NCI-H1092 (cell line): ENCODE results near the gene C1QBP.
A peak's percentile ranks its signal among the peaks of the same experiment; 100 is the strongest.
"Not testable (repeated sequence)": the region's sequence is repeated elsewhere in the genome, so short reads cannot be mapped to it uniquely, and the experiment has no call there.

ENCODE experiments used
- DNase-seq: peaks from one replicate; lab custom pipeline; 2025; lab: John Stamatoyannopoulos, UW

The C1QBP gene

GRCh38 chr17:5431949-5432556 is 6.9 kb downstream of the C1QBP start:
- DNase-seq: no peak

- DNase-seq: not testable (repeated sequence)
Observed at GRCh38 chr17:5431234-5431633, 7.7 kb downstream of the C1QBP start.

- no peak for DNase-seq
Observed at GRCh38 chr17:5430413-5430999, 8.4 kb downstream of the C1QBP start.

- DNase-seq: no peak
Observed at GRCh38 chr17:5429191-5429887, 9.6 kb downstream of the C1QBP start.

- no peak for DNase-seq
Observed at GRCh38 chr17:5425826-5426225, 13.1 kb downstream of the C1QBP start.

- no peak for DNase-seq
Observed at GRCh38 chr17:5424909-5425308, 14.0 kb downstream of the C1QBP start.

- DNase-seq: no peak
Observed at GRCh38 chr17:5422505-5422904, 16.4 kb downstream of the C1QBP start.

- DNase-seq: peak; percentile 84
Observed at GRCh38 chr17:5419959-5420653, 18.8 kb downstream of the C1QBP start, which contains the start of gene RPAIN. Gene RPAIN (plus strand): TSS chr17:5420182. CDS start chr17:5420211, 29 bp downstream.

GRCh38 chr17:5419356-5419958 is 19.5 kb downstream of the C1QBP start, which contains the start of gene NUP88:
Gene NUP88 (minus strand): TSS chr17:5419662. CDS start chr17:5419650, 12 bp downstream.
- peak; percentile 94 for DNase-seq

GRCh38 chr17:5418858-5419355 is 20.0 kb downstream of the C1QBP start:
- DNase-seq: no peak

- no peak for DNase-seq
Observed at GRCh38 chr17:5416901-5417300, 22.1 kb downstream of the C1QBP start.

GRCh38 chr17:5413682-5414081 is 25.3 kb downstream of the C1QBP start:
- no peak for DNase-seq

GRCh38 chr17:5410594-5411272 is 28.2 kb downstream of the C1QBP start:
- no peak for DNase-seq

- DNase-seq: no peak
Observed at GRCh38 chr17:5408186-5408585, 30.8 kb downstream of the C1QBP start.

GRCh38 chr17:5405400-5405799 is 33.6 kb downstream of the C1QBP start:
- DNase-seq: no peak

GRCh38 chr17:5399767-5400166 is 39.2 kb downstream of the C1QBP start:
- DNase-seq: no peak

- no peak for DNase-seq
Observed at GRCh38 chr17:5396612-5397011, 42.3 kb downstream of the C1QBP start.

GRCh38 chr17:5391678-5392077 is 47.3 kb downstream of the C1QBP start:
- DNase-seq: no peak
